HL-60 (cell line): ENCODE results near the gene PRODH.
"Not testable (repeated sequence)": the region's sequence is repeated elsewhere in the genome, so short reads cannot be mapped to it uniquely, and the experiment has no call there.

ENCODE experiments used
- DNase-seq, 2 experiments: peaks; one replicate each; pipeline ENCODE4 v3.0.0-alpha.2; 2010 to 2020; ENCODE audit warnings: low read depth in 1 of 2, low spot score in 1 of 2
- H3K27ac ChIP-seq: fragments of 250-450 bp; sonication (Bioruptor Pico); replicated peaks from 2 replicates; pipeline ENCODE4 v1.5.1; 2020; ENCODE audit warnings: mild to moderate bottlenecking, moderate library complexity
- H3K27me3 ChIP-seq: fragments of 250-450 bp; sonication (Bioruptor Pico); 2 replicates; pipeline ENCODE4 v1.5.1; 2021; ENCODE audit warnings: mild to moderate bottlenecking, moderate library complexity; ENCODE audit not compliant: insufficient read depth, poor library complexity, severe bottlenecking
- H3K4me3 ChIP-seq: replicated peaks from 2 replicates; pipeline ENCODE4 v1.5.1; 2011; ENCODE audit warnings: mild to moderate bottlenecking, control low read depth, low read length; ENCODE audit not compliant: insufficient read depth
- CTCF ChIP-seq: IDR thresholded peaks from one replicate; pipeline ENCODE4 v1.5.1; 2011; ENCODE audit warnings: low read length, control low read depth, inconsistent platforms; ENCODE audit not compliant: insufficient read depth
- GABPA ChIP-seq: IDR thresholded peaks from 2 replicates; pipeline ENCODE4 v1.6.1; 2012; ENCODE audit warnings: low read depth
- POLR2AphosphoS5 ChIP-seq: IDR thresholded peaks from 2 replicates; pipeline ENCODE4 v1.6.1; 2012; ENCODE audit warnings: low read depth
- SPI1 ChIP-seq: IDR thresholded peaks from 2 replicates; pipeline ENCODE4 v1.6.1; 2012; ENCODE audit warnings: low read depth, mild to moderate bottlenecking, borderline replicate concordance
- TF ChIP-seq, protein P1 (sequence below): IDR thresholded peaks from 2 replicates; pipeline ENCODE4 v1.6.1; 2012; ENCODE audit warnings: low read depth; ENCODE audit not compliant: insufficient replicate concordance

PRODH gene

DNA sequence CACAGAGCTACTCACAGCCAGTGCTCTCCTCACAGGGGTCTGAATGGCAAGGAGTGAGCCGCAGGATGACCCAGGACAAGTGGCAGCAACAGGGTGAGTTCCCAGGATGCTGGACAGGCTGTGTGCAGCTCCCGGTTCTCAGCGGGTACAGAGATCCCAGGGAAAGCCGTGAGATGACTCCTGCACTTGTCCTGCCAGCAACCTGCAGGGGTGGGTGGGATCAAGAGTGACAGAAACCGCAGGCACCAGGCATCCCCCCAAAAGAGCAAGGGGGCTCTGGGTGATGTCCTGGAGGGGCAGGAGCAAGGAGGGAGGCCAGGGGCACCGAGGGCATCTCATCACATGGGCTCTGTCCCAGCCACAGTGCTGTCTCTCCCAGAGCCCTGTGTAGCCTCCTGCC is 15.9 kb upstream of the PRODH start:
- no peak overlapping the region for H3K27ac ChIP-seq
- DNase-seq: no peak
- TF ChIP-seq CTCF (no peak), POLR2AphosphoS5 (no peak)
- peaks cover 4% of the 10 kb centered on the region for H3K27me3 ChIP-seq
- no peak overlapping the region for H3K4me3 ChIP-seq

DNA sequence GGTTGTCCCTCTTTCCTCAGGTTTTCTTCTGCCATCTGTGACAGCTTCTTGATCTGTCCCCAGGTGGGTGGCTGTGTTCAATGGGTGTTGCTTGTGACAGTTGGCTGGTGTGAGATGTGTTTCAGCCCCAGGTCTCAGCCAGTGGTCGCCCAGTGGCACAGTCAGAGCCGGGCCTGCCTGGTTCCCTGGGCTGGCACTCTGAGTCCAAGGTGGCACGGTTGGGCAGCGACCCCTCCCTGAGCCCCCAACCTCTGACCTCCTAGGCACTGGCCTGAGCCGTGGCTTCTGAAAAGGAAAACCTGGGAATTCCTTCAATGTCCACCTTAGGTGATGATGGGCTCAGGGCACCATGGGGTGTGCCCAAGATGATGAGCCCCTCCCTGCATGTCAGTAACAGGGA is 14.0 kb upstream of the PRODH start:
- H3K27ac ChIP-seq: no peak overlapping the region
- H3K27me3 ChIP-seq: peaks cover 4% of the 10 kb centered on the region
- H3K4me3 ChIP-seq: no peak overlapping the region
- no peak for DNase-seq
- TF ChIP-seq CTCF (no peak), GABPA (no peak), SPI1 (no peak), POLR2AphosphoS5 (no peak)
- TF ChIP-seq, protein P1, sequence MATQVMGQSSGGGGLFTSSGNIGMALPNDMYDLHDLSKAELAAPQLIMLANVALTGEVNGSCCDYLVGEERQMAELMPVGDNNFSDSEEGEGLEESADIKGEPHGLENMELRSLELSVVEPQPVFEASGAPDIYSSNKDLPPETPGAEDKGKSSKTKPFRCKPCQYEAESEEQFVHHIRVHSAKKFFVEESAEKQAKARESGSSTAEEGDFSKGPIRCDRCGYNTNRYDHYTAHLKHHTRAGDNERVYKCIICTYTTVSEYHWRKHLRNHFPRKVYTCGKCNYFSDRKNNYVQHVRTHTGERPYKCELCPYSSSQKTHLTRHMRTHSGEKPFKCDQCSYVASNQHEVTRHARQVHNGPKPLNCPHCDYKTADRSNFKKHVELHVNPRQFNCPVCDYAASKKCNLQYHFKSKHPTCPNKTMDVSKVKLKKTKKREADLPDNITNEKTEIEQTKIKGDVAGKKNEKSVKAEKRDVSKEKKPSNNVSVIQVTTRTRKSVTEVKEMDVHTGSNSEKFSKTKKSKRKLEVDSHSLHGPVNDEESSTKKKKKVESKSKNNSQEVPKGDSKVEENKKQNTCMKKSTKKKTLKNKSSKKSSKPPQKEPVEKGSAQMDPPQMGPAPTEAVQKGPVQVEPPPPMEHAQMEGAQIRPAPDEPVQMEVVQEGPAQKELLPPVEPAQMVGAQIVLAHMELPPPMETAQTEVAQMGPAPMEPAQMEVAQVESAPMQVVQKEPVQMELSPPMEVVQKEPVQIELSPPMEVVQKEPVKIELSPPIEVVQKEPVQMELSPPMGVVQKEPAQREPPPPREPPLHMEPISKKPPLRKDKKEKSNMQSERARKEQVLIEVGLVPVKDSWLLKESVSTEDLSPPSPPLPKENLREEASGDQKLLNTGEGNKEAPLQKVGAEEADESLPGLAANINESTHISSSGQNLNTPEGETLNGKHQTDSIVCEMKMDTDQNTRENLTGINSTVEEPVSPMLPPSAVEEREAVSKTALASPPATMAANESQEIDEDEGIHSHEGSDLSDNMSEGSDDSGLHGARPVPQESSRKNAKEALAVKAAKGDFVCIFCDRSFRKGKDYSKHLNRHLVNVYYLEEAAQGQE: no peak

DNA sequence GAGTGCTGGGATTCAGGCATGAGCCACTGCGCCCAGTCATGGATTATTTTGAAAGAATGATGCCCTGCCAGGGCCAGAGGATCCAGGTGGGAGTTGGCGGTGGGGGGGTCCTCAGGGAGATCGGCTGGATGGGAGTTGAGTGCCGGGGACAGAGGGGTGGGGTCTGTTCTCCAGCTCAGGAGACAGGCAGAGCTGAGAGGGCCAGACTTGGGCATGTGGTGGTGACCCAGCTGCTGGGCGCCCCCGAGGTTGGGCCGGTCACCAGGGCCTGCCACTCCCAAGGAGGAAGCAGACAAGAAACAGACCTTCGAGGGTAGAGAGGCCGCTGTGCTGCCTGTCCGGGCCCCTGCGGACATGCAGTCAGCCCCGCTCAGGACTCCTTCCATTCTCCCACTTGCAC is 11.8 kb upstream of the PRODH start:
- H3K27me3 ChIP-seq: peaks cover 4% of the 10 kb centered on the region
- DNase-seq: no peak
- no peak overlapping the region for H3K4me3 ChIP-seq
- H3K27ac ChIP-seq: no peak overlapping the region
- TF ChIP-seq, protein P1: no peak
- TF ChIP-seq POLR2AphosphoS5: no peak

- not testable (repeated sequence) for H3K27me3 ChIP-seq, H3K4me3 ChIP-seq, DNase-seq, H3K27ac ChIP-seq
Observed at GRCh38 chr22:18947105-18947504, 11.0 kb upstream of the PRODH start.

DNA sequence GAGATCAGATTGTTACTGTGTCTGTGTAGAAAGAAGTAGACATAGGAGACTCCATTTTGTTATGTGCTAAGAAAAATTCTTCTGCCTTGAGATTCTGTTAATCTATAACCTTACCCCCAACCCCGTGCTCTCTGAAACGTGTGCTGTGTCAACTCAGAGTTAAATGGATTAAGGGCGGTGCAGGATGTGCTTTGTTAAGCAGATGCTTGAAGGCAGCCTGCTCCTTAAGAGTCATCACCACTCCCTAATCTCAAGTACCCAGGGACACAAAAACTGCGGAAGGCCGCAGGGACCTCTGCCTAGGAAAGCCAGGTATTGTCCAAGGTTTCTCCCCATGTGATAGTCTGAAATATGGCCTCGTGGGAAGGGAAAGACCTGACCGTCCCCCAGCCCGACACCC is 2.6 kb upstream of the PRODH start:
- not testable (repeated sequence) for H3K27ac ChIP-seq, DNase-seq, H3K27me3 ChIP-seq, H3K4me3 ChIP-seq

DNA sequence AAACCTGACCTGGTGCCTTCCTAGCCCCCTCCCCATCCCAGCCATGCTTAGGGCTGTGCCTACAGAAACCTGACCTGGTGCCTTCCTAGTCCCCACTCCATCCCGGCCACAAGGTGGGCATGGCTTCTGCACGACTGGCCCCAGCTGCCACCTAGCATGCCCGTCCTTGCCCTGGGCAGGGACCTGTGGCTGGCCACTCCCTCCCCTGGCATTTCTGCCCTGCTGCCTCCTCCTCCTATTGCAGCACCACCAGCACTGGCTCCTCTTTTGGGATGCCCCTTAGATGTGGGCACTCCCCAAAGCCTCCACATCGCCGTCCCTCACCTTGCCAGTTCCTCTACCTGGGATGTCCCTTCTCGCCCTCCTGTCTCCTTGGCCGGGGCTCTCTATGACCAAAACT is 1.4 kb downstream of the PRODH start:
- not testable (repeated sequence) for DNase-seq, H3K27ac ChIP-seq, H3K4me3 ChIP-seq, H3K27me3 ChIP-seq
